ENCODE measurements around the gene LRRC43. TPM values are rescaled to one million over a fixed set of nuclear protein-coding genes. Genes with fewer than 3 reads are reported as not detected.

The LRRC43 gene
- polyA plus RNA-seq, 2 of the 4 experiments (the other 2 are of a cell fraction) = 0.09 to 0.14 TPM

DNA sequence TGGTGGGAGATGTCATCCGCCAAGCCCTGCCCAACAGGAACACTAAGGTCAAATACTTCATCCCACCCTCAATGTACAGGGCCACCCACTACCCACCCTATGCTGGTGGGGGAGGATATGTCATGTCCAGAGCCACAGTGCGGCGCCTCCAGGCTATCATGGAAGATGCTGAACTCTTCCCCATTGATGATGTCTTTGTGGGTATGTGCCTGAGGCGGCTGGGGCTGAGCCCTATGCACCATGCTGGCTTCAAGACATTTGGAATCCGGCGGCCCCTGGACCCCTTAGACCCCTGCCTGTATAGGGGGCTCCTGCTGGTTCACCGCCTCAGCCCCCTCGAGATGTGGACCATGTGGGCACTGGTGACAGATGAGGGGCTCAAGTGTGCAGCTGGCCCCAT, 24.1 kb downstream of the LRRC43 start:
- ChIA-PET POLR2A (interaction anchor here (2.0 kb wide), 1 partner anchor 16 kb away, joined by 5 read pairs; no protein-coding TSS in a partner anchor), CTCF (no interaction called here)
- 83% methylated on average over 7 of the region's 8 CpGs for WGBS (ENCODE audit: missing lambda C conversion rate)
- TF ChIP-seq RAD21 (conservative IDR thresholded peaks at IDR 0.05 in 1 of 2, IDR thresholded peaks at IDR 0.05 in 1 of 2) = no peak
- TF ChIP-seq, protein P1, sequence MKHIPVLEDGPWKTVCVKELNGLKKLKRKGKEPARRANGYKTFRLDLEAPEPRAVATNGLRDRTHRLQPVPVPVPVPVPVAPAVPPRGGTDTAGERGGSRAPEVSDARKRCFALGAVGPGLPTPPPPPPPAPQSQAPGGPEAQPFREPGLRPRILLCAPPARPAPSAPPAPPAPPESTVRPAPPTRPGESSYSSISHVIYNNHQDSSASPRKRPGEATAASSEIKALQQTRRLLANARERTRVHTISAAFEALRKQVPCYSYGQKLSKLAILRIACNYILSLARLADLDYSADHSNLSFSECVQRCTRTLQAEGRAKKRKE (CRISPR knock-in tag; IDR thresholded peaks at IDR 0.05; ENCODE audit: low read depth) = no peak
- no peak for TF ChIP-seq ZFP36 (IDR thresholded peaks at IDR 0.05; ENCODE audit: borderline replicate concordance, partially characterized antibody)
- TF ChIP-seq POLR2A (IDR thresholded peaks at IDR 0.05; ENCODE audit: low read length) = no peak
- Histone ChIP-seq H3K4me2 (no peak overlapping the region), H3K9me3 (no peaks in the 10 kb centered on the region), H3K4me3 (no peak overlapping the region), H3K4me1 (no peaks in the 10 kb centered on the region), H3K27ac (no peak overlapping the region)
- FAIRE-seq = no peak
- ATAC-seq = no peak
- no peak for DNase-seq (ENCODE audit: low read depth in 1 of 2, low spot score in 1 of 2)

DNA sequence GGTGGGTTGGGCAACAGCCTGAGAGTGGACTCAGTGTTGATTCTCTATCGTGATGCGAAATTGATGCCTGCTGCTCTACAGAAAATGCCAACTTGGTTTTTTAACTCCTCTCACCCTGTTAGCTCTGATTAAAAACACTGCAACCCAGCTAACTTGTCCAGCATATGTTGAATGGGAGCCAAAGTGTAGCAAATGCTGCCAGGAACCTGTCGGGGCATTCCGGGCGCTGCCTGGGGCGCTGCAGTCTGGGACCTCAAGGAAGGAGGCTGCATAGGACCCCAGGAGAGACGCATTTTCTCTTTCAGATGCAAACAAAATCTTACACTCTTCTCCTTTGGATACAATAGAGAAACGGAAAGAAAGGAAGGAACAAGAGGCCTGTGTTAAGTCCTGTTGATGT, 24.5 kb downstream of the LRRC43 start:
- FAIRE-seq (no peak), DNase-seq (ENCODE audit: low read depth in 1 of 2, low spot score in 1 of 2) (no peak), ATAC-seq (no peak)
- H3K4me1 ChIP-seq = no peaks in the 10 kb centered on the region
- no peak for TF ChIP-seq PHF8 (IDR thresholded peaks at IDR 0.05; ENCODE audit: borderline replicate concordance, low read depth)
- no peak for TF ChIP-seq MAZ (IDR thresholded peaks at IDR 0.05; ENCODE audit: borderline replicate concordance, low read depth, low read length)
- no peak for TF ChIP-seq SMC3 (IDR thresholded peaks at IDR 0.05)
- no peak for TF ChIP-seq RARB (CRISPR knock-in tag; IDR thresholded peaks at IDR 0.05)
- TF ChIP-seq, protein P2, sequence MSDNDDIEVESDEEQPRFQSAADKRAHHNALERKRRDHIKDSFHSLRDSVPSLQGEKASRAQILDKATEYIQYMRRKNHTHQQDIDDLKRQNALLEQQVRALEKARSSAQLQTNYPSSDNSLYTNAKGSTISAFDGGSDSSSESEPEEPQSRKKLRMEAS (IDR thresholded peaks at IDR 0.05) = no peak
- no peak for TF ChIP-seq EHMT2 (IDR thresholded peaks at IDR 0.05; ENCODE audit: low read depth)
- TF ChIP-seq, protein P3, sequence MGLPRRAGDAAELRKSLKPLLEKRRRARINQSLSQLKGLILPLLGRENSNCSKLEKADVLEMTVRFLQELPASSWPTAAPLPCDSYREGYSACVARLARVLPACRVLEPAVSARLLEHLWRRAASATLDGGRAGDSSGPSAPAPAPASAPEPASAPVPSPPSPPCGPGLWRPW (IDR thresholded peaks at IDR 0.05) = no peak
- no peak for TF ChIP-seq FOXS1 (CRISPR knock-in tag; IDR thresholded peaks at IDR 0.05)
- TF ChIP-seq RAD21 (conservative IDR thresholded peaks at IDR 0.05 in 1 of 2, IDR thresholded peaks at IDR 0.05 in 1 of 2) = no peak
- no peak for TF ChIP-seq ZSCAN20 (CRISPR knock-in tag; IDR thresholded peaks at IDR 0.05)
- TF ChIP-seq NR3C1 (IDR thresholded peaks at IDR 0.05) = no peak
- TF ChIP-seq ZNF302 (CRISPR knock-in tag; IDR thresholded peaks at IDR 0.05) = no peak
- no peak for TF ChIP-seq ZFP36 (IDR thresholded peaks at IDR 0.05; ENCODE audit: borderline replicate concordance, partially characterized antibody)
- no peak for TF ChIP-seq MAFK (IDR thresholded peaks at IDR 0.05; ENCODE audit: partially characterized antibody)
- TF ChIP-seq KDM5A (IDR thresholded peaks at IDR 0.05) = no peak
- TF ChIP-seq HEYL (CRISPR knock-in tag; IDR thresholded peaks at IDR 0.05) = no peak
- TF ChIP-seq, protein P4, sequence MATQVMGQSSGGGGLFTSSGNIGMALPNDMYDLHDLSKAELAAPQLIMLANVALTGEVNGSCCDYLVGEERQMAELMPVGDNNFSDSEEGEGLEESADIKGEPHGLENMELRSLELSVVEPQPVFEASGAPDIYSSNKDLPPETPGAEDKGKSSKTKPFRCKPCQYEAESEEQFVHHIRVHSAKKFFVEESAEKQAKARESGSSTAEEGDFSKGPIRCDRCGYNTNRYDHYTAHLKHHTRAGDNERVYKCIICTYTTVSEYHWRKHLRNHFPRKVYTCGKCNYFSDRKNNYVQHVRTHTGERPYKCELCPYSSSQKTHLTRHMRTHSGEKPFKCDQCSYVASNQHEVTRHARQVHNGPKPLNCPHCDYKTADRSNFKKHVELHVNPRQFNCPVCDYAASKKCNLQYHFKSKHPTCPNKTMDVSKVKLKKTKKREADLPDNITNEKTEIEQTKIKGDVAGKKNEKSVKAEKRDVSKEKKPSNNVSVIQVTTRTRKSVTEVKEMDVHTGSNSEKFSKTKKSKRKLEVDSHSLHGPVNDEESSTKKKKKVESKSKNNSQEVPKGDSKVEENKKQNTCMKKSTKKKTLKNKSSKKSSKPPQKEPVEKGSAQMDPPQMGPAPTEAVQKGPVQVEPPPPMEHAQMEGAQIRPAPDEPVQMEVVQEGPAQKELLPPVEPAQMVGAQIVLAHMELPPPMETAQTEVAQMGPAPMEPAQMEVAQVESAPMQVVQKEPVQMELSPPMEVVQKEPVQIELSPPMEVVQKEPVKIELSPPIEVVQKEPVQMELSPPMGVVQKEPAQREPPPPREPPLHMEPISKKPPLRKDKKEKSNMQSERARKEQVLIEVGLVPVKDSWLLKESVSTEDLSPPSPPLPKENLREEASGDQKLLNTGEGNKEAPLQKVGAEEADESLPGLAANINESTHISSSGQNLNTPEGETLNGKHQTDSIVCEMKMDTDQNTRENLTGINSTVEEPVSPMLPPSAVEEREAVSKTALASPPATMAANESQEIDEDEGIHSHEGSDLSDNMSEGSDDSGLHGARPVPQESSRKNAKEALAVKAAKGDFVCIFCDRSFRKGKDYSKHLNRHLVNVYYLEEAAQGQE (IDR thresholded peaks at IDR 0.05) = no peak
- TF ChIP-seq NPAS2 (CRISPR knock-in tag; IDR thresholded peaks at IDR 0.05; ENCODE audit: borderline replicate concordance) = no peak
- WGBS (ENCODE audit: missing lambda C conversion rate) = 91% methylated on average over 8 of the region's 8 CpGs
- no peak overlapping the region for H3K4me2 ChIP-seq
- ChIA-PET POLR2A (no interaction called here), CTCF (interaction anchor here (1.3 kb wide), 1 partner anchor 16 kb away, joined by 5 read pairs; no protein-coding TSS in a partner anchor)
- no peaks in the 10 kb centered on the region for H3K9me3 ChIP-seq
- no peak overlapping the region for H3K27ac ChIP-seq
- no peak overlapping the region for H3K4me3 ChIP-seq
